Measurements from ENCODE around the gene MAMSTR. TPM values are rescaled to one million over a fixed set of nuclear protein-coding genes. Genes with fewer than 3 reads are reported as not detected.
"Not testable (repeated sequence)": the region's sequence is repeated elsewhere in the genome, so short reads cannot be mapped to it uniquely, and the experiment has no call there.

MAMSTR gene
- total RNA-seq, 1 donor from 2014 or later = 0.41 TPM

- DNase-seq (ENCODE audit: low spot score in 2 of 2) (no peak), FAIRE-seq (no peak)
Observed at GRCh38 chr19:48695743-48696352, 23.7 kb downstream of the MAMSTR start, which contains the start of gene FUT2. Gene FUT2 (plus strand): TSS chr19:48695971. CDS start chr19:48702957, 6,986 bp downstream.

GRCh38 chr19:48693629-48694028, 25.9 kb downstream of the MAMSTR start:
- FAIRE-seq; DNase-seq (ENCODE audit: low spot score in 2 of 2): not testable (repeated sequence)

GRCh38 chr19:48689449-48689848, 30.1 kb downstream of the MAMSTR start:
- DNase-seq (ENCODE audit: low spot score in 2 of 2) = no peak
- no peak for FAIRE-seq

- DNase-seq (ENCODE audit: low spot score in 2 of 2) (no peak), FAIRE-seq (no peak)
Observed at GRCh38 chr19:48687776-48688175, 31.7 kb downstream of the MAMSTR start.

- FAIRE-seq; DNase-seq (ENCODE audit: low spot score in 2 of 2): not testable (repeated sequence)
Observed at GRCh38 chr19:48686637-48687036, 32.9 kb downstream of the MAMSTR start.

- FAIRE-seq (no peak), DNase-seq (ENCODE audit: low spot score in 2 of 2) (no peak)
Observed at GRCh38 chr19:48686088-48686487, 33.4 kb downstream of the MAMSTR start.

GRCh38 chr19:48685583-48685982, 33.9 kb downstream of the MAMSTR start:
- DNase-seq (ENCODE audit: low spot score in 2 of 2) (no peak), FAIRE-seq (no peak)

GRCh38 chr19:48683349-48683748, 36.2 kb downstream of the MAMSTR start:
- peak in 1 of 2 donors; percentile 69 for DNase-seq (ENCODE audit: low spot score in 2 of 2)
- FAIRE-seq = no peak

GRCh38 chr19:48681127-48681470, 38.4 kb downstream of the MAMSTR start:
- DNase-seq (ENCODE audit: low spot score in 2 of 2) (no peak), FAIRE-seq (no peak)

- DNase-seq (ENCODE audit: low spot score in 2 of 2) (no peak), FAIRE-seq (no peak)
Observed at GRCh38 chr19:48680436-48681126, 38.9 kb downstream of the MAMSTR start.

- not testable (repeated sequence) for FAIRE-seq; DNase-seq (ENCODE audit: low spot score in 2 of 2)
Observed at GRCh38 chr19:48680006-48680405, 39.5 kb downstream of the MAMSTR start.

GRCh38 chr19:48678201-48678600, 41.3 kb downstream of the MAMSTR start:
- FAIRE-seq (no peak), DNase-seq (ENCODE audit: low spot score in 2 of 2) (no peak)

GRCh38 chr19:48676887-48677286, 42.6 kb downstream of the MAMSTR start:
- no peak for DNase-seq (ENCODE audit: low spot score in 2 of 2)
- FAIRE-seq = no peak

GRCh38 chr19:48676487-48676886, 43.0 kb downstream of the MAMSTR start:
- no peak for DNase-seq (ENCODE audit: low spot score in 2 of 2)
- no peak for FAIRE-seq

- no peak for FAIRE-seq
- DNase-seq (ENCODE audit: low spot score in 2 of 2) = peak; percentile 91 to 98
Observed at GRCh38 chr19:48674921-48675824, 44.4 kb downstream of the MAMSTR start.

GRCh38 chr19:48674216-48674809, 45.2 kb downstream of the MAMSTR start:
- DNase-seq (ENCODE audit: low spot score in 2 of 2) (peak in 1 of 2 donors; percentile 34), FAIRE-seq (no peak)

- DNase-seq (ENCODE audit: low spot score in 2 of 2) = peak in 1 of 2 donors; percentile 24
- no peak for FAIRE-seq
Observed at GRCh38 chr19:48673436-48674100, 46.0 kb downstream of the MAMSTR start.

GRCh38 chr19:48672994-48673393, 46.5 kb downstream of the MAMSTR start, which contains the start of gene NTN5:
Gene NTN5 (minus strand): TSS chr19:48673017. CDS start chr19:48670986, 2,031 bp downstream.
- no peak for DNase-seq (ENCODE audit: low spot score in 2 of 2)
- no peak for FAIRE-seq

- peak in 1 of 2 donors; percentile 22 for DNase-seq (ENCODE audit: low spot score in 2 of 2)
- FAIRE-seq = no peak
Observed at GRCh38 chr19:48671446-48671995, 48.0 kb downstream of the MAMSTR start.

Measured in frontal cortex (tissue), 4 donors.